GM18873 (cell line): Measurements from ENCODE around the gene HSD3B1.

Source experiments
- ATAC-seq: cut with Tn5 transposase; IDR thresholded peaks from one replicate; pipeline ENCODE4 v1.9.1; 2021; ENCODE audit warnings: mild to moderate bottlenecking, moderate library complexity, moderate number of reproducible peaks; ENCODE audit not compliant: unreplicated experiment, low FRiP score

HSD3B1 gene

GRCh38 chr1:119506941-119507340 lies at the start of gene HSD3B1:
Gene HSD3B1 (plus strand): TSS chr1:119507210. CDS start chr1:119507477, 267 bp downstream.
- no peak for ATAC-seq

DNA sequence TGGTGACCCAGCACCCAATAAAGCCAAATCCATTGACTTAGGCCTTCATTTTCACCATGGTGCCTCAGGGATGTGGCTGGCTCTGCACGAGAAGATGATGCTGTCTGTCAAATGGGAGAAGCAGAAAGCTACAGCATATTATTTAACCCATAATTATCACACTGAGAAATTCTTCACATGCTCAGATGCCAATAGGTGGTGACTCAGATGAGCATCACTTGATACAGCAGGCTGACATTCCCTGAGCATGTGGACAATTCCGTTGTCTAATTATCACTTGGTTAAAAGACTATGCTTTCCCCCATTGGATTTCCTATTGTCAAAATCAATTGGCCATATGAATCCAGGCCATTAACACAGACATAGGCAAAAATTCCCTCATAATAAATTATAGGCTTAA lies 44.0 kb upstream of the HSD3B1 start:
- no peak for ATAC-seq

- ATAC-seq = no peak
Measured at GRCh38 chr1:119463569-119463968, 43.4 kb upstream of the HSD3B1 start.

DNA sequence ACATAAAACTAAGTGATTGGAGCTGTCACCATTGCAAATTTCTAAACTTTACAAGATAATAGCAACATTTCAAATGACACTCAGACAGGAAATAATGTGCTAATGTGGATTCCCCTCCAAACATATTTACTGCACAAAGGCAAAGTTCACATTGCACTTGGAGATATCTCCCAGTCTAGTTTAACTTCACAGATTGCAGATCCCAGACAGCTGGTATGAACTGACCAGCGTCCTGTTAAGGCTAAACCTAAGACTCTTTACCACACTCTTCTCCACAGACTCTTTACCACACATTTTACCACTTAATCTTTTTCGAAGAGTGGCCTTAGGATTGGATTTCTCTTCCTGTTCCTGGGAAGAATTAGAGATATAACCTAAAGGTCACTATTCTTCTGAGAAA lies 40.6 kb upstream of the HSD3B1 start:
- no peak for ATAC-seq

- no peak for ATAC-seq
Measured at GRCh38 chr1:119467219-119467618, 39.8 kb upstream of the HSD3B1 start.

GRCh38 chr1:119467857-119468668 lies 38.9 kb upstream of the HSD3B1 start:
- no peak for ATAC-seq

DNA sequence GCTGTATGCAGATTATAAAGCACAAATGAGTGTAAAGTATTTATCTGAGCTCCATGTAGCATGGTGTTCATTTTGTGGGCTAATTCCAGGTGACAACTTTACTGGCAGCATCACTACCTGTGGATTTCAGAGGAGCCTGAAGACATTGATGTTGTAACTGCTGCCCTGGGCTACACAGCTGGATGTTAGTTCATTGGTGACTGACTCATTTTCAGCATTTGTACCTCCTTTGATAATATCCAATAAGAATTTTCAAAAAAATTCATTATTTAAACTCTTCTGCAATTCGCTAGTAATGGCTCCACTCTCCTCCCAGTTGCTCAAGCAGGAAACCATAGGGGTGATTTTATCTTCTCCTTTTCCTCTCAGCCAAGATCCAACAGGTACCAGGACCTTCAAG lies 37.3 kb upstream of the HSD3B1 start:
- no peak for ATAC-seq

DNA sequence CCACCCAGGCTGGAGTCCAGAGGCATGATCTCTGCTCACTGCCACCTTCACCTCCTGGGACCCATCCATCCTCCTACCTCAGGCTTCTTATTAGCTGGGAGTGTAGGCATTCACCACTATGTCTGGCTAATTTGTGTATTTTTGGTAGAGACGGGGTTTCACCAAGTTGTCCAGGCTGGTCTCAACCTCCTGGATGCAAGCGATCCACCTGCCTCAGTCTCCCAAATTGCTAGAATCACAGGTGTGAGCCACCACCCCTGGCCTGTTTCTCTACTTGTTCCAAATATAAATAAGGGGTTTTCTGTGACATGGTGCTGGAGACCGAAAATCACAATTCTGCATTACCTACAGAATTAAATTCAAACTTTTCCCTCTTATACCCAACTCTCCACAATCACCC lies 36.6 kb upstream of the HSD3B1 start:
- ATAC-seq = no peak

- ATAC-seq = no peak
Measured at GRCh38 chr1:119470958-119471357, 36.1 kb upstream of the HSD3B1 start.

DNA sequence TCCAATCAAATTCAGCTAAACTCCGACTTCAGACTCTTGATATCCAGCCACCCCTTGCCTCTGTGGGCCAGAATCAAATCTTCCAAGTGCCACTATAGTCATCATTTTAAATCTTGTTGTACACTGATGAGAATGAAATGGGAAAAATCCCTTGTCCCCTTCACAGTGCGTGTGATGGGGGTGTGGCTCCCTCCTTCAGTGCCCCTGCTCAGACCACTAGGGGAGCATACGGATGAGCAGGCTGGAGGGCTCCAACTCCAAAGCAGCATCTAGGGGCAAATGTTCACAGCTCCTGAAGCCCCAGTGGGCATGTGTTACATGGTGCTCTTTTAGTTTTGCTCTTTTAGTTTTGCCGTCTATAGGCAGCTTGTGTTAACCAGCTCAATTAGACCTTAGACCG lies 35.4 kb upstream of the HSD3B1 start:
- no peak for ATAC-seq

DNA sequence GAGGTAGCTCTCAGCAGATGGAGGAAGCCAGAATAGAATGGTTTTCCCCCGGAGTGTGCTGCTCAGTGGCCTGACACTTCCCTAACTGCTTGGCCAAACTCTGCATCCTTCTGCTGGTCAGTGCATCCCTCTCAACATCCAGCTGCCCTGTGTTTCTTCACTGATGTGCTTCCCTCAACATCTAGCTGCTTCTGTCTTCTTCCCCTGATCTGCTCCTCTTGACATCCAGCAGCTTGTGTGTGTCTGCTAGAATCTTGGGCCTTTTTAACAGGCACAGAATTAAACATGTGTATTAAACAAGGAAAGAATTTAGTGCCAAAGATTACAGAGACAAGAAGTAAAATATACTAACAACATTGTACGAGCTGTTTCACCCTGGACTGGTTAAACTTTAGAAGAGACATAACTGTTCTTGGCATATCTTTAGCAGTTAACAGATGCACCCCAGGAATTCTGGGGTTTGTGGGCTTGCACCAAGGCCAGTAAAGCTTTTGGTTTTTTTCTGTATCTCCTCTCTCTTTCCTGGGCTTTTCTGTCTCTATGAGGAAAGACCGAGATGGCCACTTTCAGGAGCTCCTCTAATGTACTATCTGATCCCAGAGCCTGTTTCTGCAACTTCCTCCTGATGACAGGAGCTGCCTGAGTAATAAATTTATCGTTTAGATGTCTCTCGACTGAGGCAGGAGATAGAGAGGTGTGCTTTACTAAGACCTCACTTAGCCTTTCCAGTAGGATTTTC lies 34.8 kb upstream of the HSD3B1 start:
- no peak for ATAC-seq

GRCh38 chr1:119472819-119473175 lies 34.2 kb upstream of the HSD3B1 start:
- no peak for ATAC-seq

GRCh38 chr1:119475866-119476439 lies 31.1 kb upstream of the HSD3B1 start:
- ATAC-seq = no peak

GRCh38 chr1:119477710-119478109 lies 29.3 kb upstream of the HSD3B1 start:
- no peak for ATAC-seq

DNA sequence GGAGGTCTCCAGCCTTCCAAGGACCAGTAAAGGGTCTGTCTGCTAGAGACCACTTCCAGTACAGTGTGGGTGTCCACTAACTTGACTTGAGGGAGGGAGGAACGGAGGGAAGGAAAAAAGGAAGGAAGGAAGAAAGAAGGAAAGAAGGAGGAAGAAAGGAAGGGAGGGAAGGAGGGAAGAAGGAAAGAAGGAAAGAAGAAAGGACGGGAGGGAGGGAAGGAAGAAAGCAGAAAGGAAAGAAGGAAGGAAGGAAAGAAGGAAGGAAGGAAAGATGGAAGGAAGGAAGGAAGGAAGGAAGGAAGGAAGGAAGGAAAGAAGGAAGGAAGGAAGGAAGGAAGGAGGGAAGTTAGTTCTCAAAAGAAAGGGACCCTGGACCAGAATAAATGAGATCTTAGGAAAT lies 26.8 kb upstream of the HSD3B1 start:
- ATAC-seq = no peak

DNA sequence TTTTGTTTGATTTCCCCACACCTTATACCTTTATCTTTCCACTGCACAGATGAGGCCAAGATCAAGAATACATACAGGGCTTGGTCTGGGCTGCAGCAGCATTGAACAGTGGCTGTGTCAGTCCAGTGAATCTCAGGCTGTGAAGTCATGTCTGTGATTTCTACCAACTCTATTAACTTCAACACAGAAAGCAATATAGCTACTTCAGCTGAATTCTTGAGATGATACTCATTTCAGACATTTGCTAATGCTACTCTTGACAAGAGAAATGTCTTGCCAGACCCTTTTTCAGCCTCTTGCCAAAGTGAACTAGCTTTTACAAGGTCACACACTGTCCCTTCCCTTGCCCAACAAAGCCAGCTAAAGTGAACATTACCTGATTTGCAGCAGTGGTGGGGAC lies 25.1 kb upstream of the HSD3B1 start:
- ATAC-seq = no peak

GRCh38 chr1:119482517-119483425 lies 24.2 kb upstream of the HSD3B1 start:
- ATAC-seq = no peak

GRCh38 chr1:119483441-119484200 lies 23.4 kb upstream of the HSD3B1 start:
- no peak for ATAC-seq

- ATAC-seq = no peak
Measured at GRCh38 chr1:119485201-119485600, 21.8 kb upstream of the HSD3B1 start.

GRCh38 chr1:119488216-119488615 lies 18.8 kb upstream of the HSD3B1 start:
- ATAC-seq = no peak
